ENCODE measurements around the gene RPTN. TPM values are rescaled to one million over a fixed set of nuclear protein-coding genes. Genes with fewer than 3 reads are reported as not detected.

Gene RPTN
- total RNA-seq, result not detected
- not detected for polyA plus RNA-seq

DNA sequence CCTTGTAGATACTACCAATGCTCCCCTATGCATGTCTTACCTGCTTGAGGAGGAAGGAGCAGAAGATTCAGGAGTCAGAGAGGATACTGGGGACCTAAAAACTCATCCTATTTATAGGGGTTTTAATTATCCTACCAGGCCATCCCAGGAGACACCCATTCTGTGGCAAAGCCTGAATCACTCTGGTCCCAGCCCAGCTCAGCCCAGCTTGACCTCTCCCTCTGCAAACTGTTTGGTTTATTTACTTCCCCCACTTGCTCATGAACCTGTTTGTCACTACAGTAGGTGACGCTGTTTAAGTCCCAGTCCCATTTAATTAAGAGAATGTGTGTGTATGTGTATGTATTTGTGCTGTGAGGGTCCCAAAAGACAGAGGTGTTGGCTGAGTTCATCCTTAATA lies at the start of gene RPTN:
RPTN (minus strand) TSS at position 85 of the 400 bp plus-strand sequence. CDS start 1,339 bp downstream, outside the sequence.
- WGBS, result 72% methylated on average over 1 of the region's 1 CpG
- no peak within 1 kb of the TSS for H3K4me3 ChIP-seq (ENCODE audit: low read depth, low read length)
- no peaks in the 10 kb centered on the region for H3K4me1 ChIP-seq (ENCODE audit: insufficient read depth)
- H3K36me3 ChIP-seq (ENCODE audit: insufficient read depth), result no peaks in the 10 kb centered on the region
- DNase-seq (ENCODE audit: extremely low spot score), result no peak
- no peak within 1 kb of the TSS for H3K27ac ChIP-seq (ENCODE audit: low read depth)

- Histone ChIP-seq H3K4me1 (ENCODE audit: insufficient read depth) (no peaks in the 10 kb centered on the region), H3K36me3 (ENCODE audit: insufficient read depth) (no peaks in the 10 kb centered on the region), H3K27ac (ENCODE audit: low read depth) (no peak overlapping the region), H3K4me3 (ENCODE audit: low read depth, low read length) (no peak overlapping the region)
- DNase-seq (ENCODE audit: extremely low spot score), result no peak
Measured at GRCh38 chr1:152198982-152199381, 40.0 kb upstream of the RPTN start.

DNA sequence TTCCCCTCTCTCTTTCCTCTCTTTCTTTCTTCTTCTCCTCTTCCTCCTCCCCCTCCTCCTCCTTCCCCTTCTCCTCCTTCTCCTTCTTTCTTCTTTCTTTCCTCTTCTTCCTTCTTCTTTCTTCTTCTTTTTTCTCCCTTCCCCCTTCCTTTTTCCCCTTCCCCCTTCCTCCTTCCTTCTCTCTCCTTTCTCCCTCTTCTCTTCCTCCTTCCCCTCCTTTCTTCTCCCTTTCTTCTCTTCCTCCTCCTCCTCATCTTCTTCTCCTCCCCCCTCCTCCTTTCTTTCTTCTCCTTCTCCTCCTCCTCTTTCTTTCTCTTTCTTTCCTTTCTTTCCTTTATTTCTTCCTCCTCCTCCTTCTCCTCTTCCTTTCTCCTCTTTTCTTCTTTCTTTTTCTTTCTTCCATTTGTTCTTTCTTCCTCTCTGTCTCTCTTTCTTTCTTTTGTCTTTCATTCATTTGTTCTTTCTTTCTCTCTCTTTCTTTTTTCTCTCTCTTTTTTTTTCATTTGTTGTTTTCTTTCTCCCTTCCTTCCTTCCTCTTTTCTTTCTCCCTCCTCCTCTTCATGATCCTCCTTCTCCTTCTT lies 38.4 kb upstream of the RPTN start:
- no peak for DNase-seq (ENCODE audit: extremely low spot score)

DNA sequence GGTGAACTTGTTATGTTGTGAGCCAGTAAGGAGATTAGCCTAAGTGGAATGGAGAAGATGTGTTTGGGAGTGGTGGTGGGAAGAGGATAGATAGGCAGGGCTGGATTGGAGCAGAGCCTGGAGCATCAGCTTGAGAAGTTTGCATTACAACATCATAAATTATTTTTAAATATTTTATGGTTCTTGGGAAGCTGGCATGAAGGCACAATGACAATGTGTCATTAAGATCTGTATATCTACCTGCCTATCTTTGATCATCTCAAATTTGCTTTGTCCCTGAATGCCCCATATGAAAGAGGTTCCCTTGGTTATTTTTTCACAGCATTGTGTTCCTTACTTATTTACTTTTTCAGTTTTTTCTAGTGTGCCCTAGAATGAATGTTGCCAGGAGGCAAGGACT lies 32.7 kb upstream of the RPTN start:
- no peaks in the 10 kb centered on the region for H3K36me3 ChIP-seq (ENCODE audit: insufficient read depth)
- no peak for DNase-seq (ENCODE audit: extremely low spot score)
- H3K27ac ChIP-seq (ENCODE audit: low read depth), result no peak overlapping the region
- no peaks in the 10 kb centered on the region for H3K4me1 ChIP-seq (ENCODE audit: insufficient read depth)
- no peak overlapping the region for H3K4me3 ChIP-seq (ENCODE audit: low read depth, low read length)

More for the DNA sequence above, 38.4 kb upstream of the RPTN start:
- Histone ChIP-seq H3K4me3 (ENCODE audit: low read depth, low read length) (no peak overlapping the region), H3K27ac (ENCODE audit: low read depth) (no peak overlapping the region), H3K36me3 (ENCODE audit: insufficient read depth) (no peaks in the 10 kb centered on the region), H3K4me1 (ENCODE audit: insufficient read depth) (no peaks in the 10 kb centered on the region)

DNA sequence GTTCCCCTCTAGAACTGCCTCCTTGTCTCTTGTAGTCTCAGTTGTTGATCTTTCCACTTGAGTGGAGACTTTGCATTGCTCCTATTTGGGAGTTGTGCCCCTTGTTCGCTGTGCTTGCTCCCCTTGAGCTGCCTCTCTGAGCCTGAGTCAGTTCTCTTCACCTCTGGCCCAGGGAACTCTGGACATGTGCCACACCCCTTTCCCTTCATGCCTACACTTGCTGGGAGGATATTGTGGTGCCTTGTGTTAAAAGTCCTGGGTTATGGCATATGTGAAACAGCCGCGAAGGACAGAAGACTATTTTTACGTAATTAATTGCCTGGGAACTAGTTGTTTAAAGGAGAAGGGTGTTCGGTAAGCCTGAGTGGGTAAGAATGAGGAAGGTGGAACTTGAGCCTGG lies 32.2 kb upstream of the RPTN start:
- Histone ChIP-seq H3K36me3 (ENCODE audit: insufficient read depth) (no peaks in the 10 kb centered on the region), H3K4me3 (ENCODE audit: low read depth, low read length) (no peak overlapping the region), H3K4me1 (ENCODE audit: insufficient read depth) (no peaks in the 10 kb centered on the region), H3K27ac (ENCODE audit: low read depth) (no peak overlapping the region)
- WGBS, result 87% methylated on average over 5 of the region's 5 CpGs
- no peak for DNase-seq (ENCODE audit: extremely low spot score)

GRCh38 chr1:152190589-152190988 lies 31.6 kb upstream of the RPTN start:
- H3K27ac ChIP-seq (ENCODE audit: low read depth), result no peak overlapping the region

GRCh38 chr1:152189657-152190442 lies 30.8 kb upstream of the RPTN start:
- WGBS, result 16% methylated on average over 9 of the region's 9 CpGs
- no peaks in the 10 kb centered on the region for H3K36me3 ChIP-seq (ENCODE audit: insufficient read depth)
- H3K4me1 ChIP-seq (ENCODE audit: insufficient read depth), result no peaks in the 10 kb centered on the region
- DNase-seq (ENCODE audit: extremely low spot score), result no peak
- no peak overlapping the region for H3K27ac ChIP-seq (ENCODE audit: low read depth)
- H3K4me3 ChIP-seq (ENCODE audit: low read depth, low read length), result no peak overlapping the region

More at GRCh38 chr1:152190589-152190988, 31.6 kb upstream of the RPTN start:
- no peak overlapping the region for H3K4me3 ChIP-seq (ENCODE audit: low read depth, low read length)
- WGBS, result 50% methylated on average over 2 of the region's 2 CpGs
- no peak for DNase-seq (ENCODE audit: extremely low spot score)
- no peaks in the 10 kb centered on the region for H3K36me3 ChIP-seq (ENCODE audit: insufficient read depth)
- H3K4me1 ChIP-seq (ENCODE audit: insufficient read depth), result no peaks in the 10 kb centered on the region

DNA sequence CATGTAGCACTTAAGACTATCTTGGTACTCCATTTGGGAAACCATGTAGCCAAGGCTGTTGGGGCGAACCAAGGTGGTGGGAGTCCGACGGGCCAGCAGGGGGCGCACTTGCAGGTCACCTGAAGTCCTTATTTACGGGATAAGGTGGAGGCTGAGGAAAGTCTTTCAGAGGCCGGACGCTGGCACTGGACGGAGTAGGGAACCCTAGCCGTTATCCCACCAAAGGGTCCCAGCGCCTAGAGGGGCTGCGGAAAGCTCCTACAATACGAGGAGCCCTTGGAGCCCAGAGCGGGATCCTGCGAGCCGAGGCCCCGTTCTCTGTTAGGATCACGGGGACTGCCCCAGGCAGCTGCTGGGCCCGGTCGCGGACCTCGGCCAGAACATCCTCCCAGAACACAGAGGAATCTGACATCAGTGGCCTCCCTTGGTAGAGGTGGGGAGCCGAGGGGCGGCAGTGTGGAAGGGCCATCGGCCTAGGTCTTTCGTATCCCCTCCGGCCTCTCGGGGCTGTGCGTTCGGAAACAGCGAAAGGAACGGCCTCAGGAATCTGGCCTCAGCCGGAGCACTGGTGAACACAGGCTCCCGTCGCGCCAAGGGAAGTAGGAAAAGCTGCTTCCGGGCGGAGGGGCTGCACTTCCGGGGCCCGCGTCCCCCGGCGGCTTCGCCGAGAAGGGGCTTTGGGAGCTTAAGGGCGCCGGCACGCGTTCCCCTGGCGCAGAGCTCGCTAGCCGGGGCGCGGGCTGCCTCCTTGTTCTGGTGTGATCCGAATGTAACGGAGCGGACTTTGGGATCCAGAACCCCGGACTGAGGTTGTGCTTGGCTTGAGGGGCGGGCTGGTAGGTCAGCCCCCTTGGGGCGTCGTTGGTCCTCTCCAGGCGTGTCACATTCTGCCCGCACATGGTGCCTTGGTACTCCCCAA lies 29.9 kb upstream of the RPTN start:
- 2% methylated on average over 62 of the region's 62 CpGs for WGBS
- Histone ChIP-seq H3K36me3 (ENCODE audit: insufficient read depth) (no peaks in the 10 kb centered on the region), H3K27ac (ENCODE audit: low read depth) (peak overlapping the region; percentile 43), H3K4me3 (ENCODE audit: low read depth, low read length) (peak overlapping the region; percentile 30), H3K4me1 (ENCODE audit: insufficient read depth) (no peaks in the 10 kb centered on the region)
- no peak for DNase-seq (ENCODE audit: extremely low spot score)

GRCh38 chr1:152186556-152187285 lies 27.7 kb upstream of the RPTN start:
- Histone ChIP-seq H3K4me1 (ENCODE audit: insufficient read depth) (no peaks in the 10 kb centered on the region), H3K27ac (ENCODE audit: low read depth) (no peak overlapping the region), H3K4me3 (ENCODE audit: low read depth, low read length) (no peak overlapping the region), H3K36me3 (ENCODE audit: insufficient read depth) (no peaks in the 10 kb centered on the region)
- no peak for DNase-seq (ENCODE audit: extremely low spot score)
- WGBS, result 76% methylated on average over 5 of the region's 5 CpGs

DNA sequence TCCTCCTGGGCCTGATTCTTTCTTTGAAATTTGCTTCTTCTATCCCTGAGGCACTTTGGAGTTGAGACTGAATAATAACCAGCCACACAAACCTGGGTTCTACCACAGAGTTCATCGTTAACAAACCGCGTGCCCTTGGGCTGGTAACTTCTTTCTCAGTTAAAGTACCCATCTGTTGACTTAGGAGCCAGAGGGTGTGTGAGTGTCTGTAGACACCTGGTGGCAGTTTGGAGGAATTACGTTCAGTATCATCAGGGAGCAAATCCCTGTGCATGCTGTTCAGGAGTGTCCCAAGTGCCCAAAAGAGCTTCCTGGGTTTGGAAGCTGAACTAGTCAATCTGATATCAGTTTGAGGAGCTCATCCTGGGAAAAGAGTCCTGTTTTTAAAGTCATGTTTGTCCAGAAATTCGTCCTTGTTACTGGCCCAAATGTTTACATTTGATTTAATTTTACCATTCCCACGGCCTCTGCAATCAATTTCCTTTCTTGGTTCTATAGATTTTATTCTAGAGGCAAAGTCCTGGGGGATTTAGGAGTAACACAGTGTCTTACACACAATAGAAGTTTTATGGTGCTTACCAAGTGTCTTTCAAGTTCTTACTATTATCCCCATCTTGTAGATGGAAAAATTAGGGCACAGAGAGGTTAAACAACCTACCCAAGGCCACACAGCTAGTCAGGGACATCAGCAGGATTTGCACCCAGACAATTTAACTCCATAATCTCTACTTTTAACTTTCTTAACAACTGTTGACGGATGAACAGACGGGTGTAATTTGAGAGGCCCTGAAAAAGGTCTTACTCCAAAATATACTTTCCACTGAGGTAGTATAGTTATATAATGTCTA lies 26.7 kb upstream of the RPTN start:
- Histone ChIP-seq H3K4me1 (ENCODE audit: insufficient read depth) (no peaks in the 10 kb centered on the region), H3K36me3 (ENCODE audit: insufficient read depth) (no peaks in the 10 kb centered on the region), H3K27ac (ENCODE audit: low read depth) (no peak overlapping the region), H3K4me3 (ENCODE audit: low read depth, low read length) (no peak overlapping the region)
- no peak for DNase-seq (ENCODE audit: extremely low spot score)
- 33% methylated on average over 8 of the region's 8 CpGs for WGBS

DNA sequence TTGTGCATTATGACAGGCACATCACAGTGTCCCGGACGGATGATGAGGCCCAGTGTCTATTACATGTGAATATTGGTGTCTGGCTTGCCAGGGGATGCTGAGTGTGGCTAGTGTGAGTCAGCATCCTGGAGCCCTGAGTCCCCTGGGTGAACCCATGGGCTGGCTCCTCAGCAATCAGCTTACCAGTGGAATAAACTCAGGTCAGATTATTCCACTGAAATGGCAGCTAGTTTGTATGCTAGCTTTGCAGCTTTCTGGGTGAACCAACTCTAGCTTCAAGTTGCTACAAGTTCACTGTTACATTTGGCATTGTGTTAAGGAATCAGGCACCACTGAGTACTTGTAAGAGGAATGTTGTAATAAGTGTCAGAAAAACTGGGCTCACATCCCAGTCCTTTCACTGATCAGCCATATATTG lies 23.9 kb upstream of the RPTN start:
- no peak for DNase-seq (ENCODE audit: extremely low spot score)

DNA sequence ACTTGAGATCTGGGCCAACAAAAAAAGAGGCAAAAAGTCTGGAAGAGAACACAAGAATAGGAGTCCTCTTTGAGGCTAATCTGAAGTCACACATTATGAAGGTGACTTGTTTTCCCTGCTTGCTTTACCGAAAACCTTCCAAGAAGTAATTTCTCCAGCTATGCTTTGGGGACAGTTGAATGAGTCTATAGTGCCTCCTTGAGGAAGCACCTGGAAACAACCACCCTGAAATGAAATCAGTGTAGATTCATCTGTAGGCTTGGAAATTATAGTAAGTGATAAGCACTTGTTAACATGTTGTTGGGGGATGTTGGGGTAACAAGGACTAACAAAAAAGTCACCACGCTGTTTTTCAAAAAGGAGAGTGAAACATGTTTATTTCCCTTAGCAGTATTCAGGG lies 23.4 kb upstream of the RPTN start:
- no peak for DNase-seq (ENCODE audit: extremely low spot score)
- H3K36me3 ChIP-seq (ENCODE audit: insufficient read depth), result no peaks in the 10 kb centered on the region
- H3K4me1 ChIP-seq (ENCODE audit: insufficient read depth), result no peaks in the 10 kb centered on the region
- no peak overlapping the region for H3K4me3 ChIP-seq (ENCODE audit: low read depth, low read length)
- H3K27ac ChIP-seq (ENCODE audit: low read depth), result no peak overlapping the region
- 75% methylated on average over 2 of the region's 2 CpGs for WGBS

More for the DNA sequence above, 23.9 kb upstream of the RPTN start:
- Histone ChIP-seq H3K27ac (ENCODE audit: low read depth) (no peak overlapping the region), H3K36me3 (ENCODE audit: insufficient read depth) (no peaks in the 10 kb centered on the region), H3K4me1 (ENCODE audit: insufficient read depth) (no peaks in the 10 kb centered on the region), H3K4me3 (ENCODE audit: low read depth, low read length) (no peak overlapping the region)
- 42% methylated on average over 2 of the region's 2 CpGs for WGBS
